Right renal cortex interstitium (tissue), 3 donors: Measurements from ENCODE around the gene RFX4. TPM values are rescaled to one million over a fixed set of nuclear protein-coding genes. Genes with fewer than 3 reads are reported as not detected.

Source experiments
- DNase-seq, 3 donors: peaks; one replicate each; pipeline ENCODE4 v3.0.0-alpha.2; 2013; ENCODE audit warnings: low read depth in 3 of 3, low spot score in 2 of 3
- polyA plus RNA-seq, 3 donors: library from polyadenylated mRNA; unstranded; fragments of 120-200 nt; gene quantifications; one replicate each; pipeline ENCODE4 v1.2.1, GENCODE V29; 2013; ENCODE audit not compliant: insufficient read length in 3 of 3

The RFX4 gene
- not detected for polyA plus RNA-seq

GRCh38 chr12:106582641-106583230 lies at the start of gene RFX4:
Gene RFX4 (plus strand): TSS chr12:106583004. CDS start chr12:106583321, 317 bp downstream.
- no peak for DNase-seq

- no peak for DNase-seq
Measured at GRCh38 chr12:106541201-106541600, 41.6 kb upstream of the RFX4 start.

- no peak for DNase-seq
Measured at GRCh38 chr12:106551410-106551809, 31.4 kb upstream of the RFX4 start.

GRCh38 chr12:106552228-106552627 lies 30.6 kb upstream of the RFX4 start:
- DNase-seq = no peak

- no peak for DNase-seq
Measured at GRCh38 chr12:106564678-106565329, 18.0 kb upstream of the RFX4 start.

GRCh38 chr12:106566771-106567170 lies 16.0 kb upstream of the RFX4 start:
- no peak for DNase-seq

- DNase-seq = no peak
Measured at GRCh38 chr12:106573239-106573638, 9.6 kb upstream of the RFX4 start.

- DNase-seq = no peak
Measured at GRCh38 chr12:106576848-106577247, 6.0 kb upstream of the RFX4 start.

- no peak for DNase-seq
Measured at GRCh38 chr12:106580671-106581508, 1.9 kb upstream of the RFX4 start.

GRCh38 chr12:106581543-106582248 lies 1.1 kb upstream of the RFX4 start:
- no peak for DNase-seq

GRCh38 chr12:106582249-106582591 lies 584 bp upstream of the RFX4 start:
- no peak for DNase-seq

- DNase-seq = no peak
Measured at GRCh38 chr12:106583242-106584103, 669 bp downstream of the RFX4 start.

- no peak for DNase-seq
Measured at GRCh38 chr12:106584104-106585064, 1.6 kb downstream of the RFX4 start.

- DNase-seq = no peak
Measured at GRCh38 chr12:106585105-106585520, 2.3 kb downstream of the RFX4 start.

GRCh38 chr12:106585521-106586277 lies 2.9 kb downstream of the RFX4 start:
- DNase-seq = no peak

- no peak for DNase-seq
Measured at GRCh38 chr12:106586278-106586802, 3.5 kb downstream of the RFX4 start.

GRCh38 chr12:106586803-106587684 lies 4.2 kb downstream of the RFX4 start:
- no peak for DNase-seq
